ENCODE results near the gene TMEM178B.

Gene TMEM178B

DNA sequence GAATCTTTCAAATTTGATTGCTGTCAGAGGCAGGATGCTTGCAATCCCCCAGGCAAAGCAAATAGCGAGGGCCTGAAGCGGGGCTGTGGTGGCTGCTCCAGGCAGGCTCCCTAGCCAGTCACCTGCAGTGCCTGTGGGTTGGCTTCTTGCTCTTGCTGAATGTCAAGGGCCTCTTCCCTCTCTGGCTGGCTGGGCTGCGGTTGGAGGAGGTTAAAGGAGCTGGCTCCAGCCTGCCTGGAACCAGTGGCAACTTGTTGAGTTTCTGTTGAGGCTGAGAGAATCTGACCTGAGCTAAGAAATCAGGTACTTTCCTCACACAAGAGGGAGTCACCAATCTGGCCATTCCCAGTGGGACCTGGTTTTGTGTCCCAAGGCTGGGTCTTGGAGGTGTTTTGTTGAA is 134.7 kb downstream of the TMEM178B start:
- peak; percentile 41 for DNase-seq (ENCODE audit: low read depth, low spot score)
- no peak overlapping the region for H3K27ac ChIP-seq

DNA sequence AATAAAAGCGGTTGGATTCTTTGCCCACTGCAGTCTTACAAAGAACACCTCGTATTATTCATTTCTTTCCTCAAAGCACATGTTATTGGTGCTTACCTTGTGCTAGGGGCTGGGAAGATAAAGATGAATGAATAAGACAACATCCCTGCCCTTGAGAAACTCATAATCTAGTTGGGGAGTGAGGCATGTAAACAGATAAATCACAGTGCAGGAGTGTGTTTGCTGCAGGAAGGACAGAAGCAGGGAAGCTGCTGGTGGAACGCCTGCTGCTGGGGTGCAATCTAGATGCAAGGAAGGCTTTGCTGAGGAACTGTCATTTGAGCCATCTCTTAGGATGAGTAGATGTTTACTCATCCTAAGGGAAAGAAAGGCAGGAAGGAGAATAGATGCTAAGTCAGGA is 135.6 kb downstream of the TMEM178B start:
- DNase-seq (ENCODE audit: low read depth, low spot score) = no peak
- no peak overlapping the region for H3K27ac ChIP-seq

DNA sequence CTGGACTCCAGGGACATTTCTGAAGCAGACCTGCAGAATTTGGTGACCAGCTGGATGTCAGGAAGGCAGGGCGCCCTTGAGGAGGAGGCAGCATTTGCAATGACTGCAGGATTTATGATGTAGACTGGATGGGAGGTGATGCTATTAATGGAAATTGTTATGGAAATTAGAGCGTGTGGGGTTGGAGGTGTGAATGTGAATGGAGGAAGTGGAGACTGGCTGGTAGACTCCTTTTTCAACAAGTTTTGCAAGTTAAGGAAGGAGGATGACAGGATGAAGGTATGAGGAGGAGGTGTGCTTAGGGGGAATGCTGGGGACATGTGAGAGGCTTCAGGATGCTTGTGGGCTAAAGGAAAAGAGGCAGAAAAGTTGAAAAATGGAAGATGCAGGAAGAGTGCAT is 137.0 kb downstream of the TMEM178B start:
- DNase-seq (ENCODE audit: low read depth, low spot score) = no peak
- no peak overlapping the region for H3K27ac ChIP-seq

DNA sequence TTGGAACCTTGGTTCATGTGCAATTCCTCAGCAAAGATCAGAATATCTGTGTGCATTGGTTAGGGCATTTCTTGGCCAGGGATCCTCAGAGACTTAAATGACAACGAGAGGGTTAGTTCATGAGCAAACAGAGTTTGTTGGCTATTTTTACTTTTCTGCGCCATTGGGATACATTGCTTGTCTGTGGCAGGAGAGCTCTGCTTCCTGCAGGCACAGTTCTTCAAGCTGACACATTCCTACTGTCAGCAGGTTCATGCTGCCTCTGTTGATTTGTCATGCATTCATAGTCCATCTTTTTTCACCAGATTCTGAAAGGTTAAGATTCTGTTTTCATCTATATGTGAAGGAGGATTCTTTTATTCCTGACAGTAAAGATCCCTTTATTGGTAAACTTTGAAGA is 139.4 kb downstream of the TMEM178B start:
- H3K27ac ChIP-seq = no peak overlapping the region
- DNase-seq (ENCODE audit: low read depth, low spot score) = no peak

DNA sequence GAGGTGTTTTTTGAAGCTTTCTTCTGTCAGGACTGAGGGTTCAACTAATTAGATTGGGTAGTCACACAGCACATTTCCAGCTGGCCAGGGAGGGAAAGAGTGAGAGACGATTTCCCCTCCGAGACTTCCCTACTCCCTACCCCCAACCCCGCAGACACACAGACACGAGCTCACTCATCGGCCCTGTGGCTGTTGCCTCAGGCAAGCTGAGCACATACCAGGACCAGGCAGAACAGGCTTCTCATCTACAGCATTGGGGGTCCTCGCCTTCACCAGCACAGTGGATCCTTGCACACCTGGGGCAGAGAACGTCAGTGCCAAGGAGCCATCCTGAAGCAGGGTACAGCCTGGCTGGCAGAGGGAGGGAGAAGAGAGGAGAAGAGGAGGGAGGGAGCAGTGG is 144.1 kb downstream of the TMEM178B start:
- DNase-seq (ENCODE audit: low read depth, low spot score) = no peak
- no peak overlapping the region for H3K27ac ChIP-seq

DNA sequence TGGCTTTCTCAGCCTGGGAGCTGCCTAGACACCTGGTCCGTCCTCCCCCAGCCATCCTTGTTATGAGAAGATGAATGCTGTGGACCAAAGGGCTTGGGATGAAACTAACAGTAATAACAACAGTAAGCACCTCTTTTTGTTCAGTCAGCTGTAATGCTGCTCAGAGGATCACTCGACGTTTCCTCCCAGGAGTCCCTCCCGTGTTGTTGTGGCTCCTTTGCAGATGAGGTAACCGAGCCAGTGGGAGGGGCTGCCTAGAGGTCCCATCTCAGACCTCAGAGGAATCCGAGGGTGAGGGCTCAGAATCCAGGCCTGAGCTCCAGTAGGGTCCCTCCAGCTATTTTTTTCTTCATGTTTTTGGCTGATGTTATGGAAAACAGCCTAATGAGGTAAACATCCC is 145.1 kb downstream of the TMEM178B start:
- H3K27ac ChIP-seq = no peak overlapping the region

DNA sequence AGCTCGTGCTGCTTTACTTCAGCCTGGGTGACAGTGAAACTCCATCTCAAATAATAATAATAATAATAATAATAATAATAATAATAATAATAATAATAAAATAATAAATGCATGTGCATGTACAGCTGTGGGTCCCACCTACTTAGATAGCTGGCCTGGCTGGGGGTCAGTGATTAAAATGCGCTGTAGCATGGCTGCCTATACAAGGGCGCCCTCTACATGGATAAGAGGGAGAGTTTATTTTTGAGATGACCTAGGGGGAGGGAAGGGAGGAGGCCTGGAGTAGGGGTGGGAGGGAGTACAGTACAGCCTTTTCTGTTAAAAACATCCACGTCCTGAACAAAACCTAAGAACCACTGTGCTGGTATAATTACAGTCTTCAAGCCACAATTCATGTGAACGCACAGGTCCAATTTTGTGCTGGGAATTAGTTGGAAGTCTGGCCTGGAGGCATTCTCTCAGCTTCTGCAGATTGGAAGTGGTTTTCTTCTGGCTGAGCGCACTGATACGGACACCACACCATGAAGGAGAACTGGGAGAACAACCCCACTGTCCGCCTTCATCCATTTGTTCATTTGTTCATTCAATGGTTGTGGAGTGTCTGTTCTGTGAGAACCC is 146.5 kb downstream of the TMEM178B start:
- DNase-seq (ENCODE audit: low read depth, low spot score) = no peak
- H3K27ac ChIP-seq = no peak overlapping the region

More for the DNA sequence above, 145.1 kb downstream of the TMEM178B start:
- no peak for DNase-seq (ENCODE audit: low read depth, low spot score)

DNA sequence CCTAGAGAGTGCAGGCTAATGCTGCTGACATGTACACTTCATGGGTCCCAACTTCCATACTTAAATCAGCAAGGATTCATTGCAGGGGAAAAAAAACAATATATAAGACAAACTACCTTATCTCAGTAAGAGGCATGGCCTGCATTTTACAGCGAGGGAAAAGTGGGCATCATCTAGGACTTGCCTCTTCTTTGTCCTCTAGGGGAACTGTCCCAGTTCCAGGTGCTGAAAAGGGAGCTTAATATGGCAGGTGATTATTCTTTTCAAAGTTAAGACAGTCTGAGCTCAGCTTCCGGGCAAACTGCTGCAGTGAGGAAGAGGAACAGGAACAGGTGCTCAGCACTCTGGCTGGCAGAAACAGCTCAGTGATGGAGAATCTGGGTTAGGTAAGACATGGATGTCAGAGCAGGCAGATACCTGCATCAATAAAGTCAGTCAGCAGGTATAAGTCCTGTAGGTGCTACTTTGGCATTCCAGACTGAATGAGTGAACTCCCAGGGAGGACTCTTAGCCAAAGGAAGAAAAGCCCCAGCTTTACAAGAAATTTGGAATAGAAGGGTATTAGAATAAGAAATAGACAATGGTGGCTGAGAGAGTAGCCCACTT is 147.2 kb downstream of the TMEM178B start:
- H3K27ac ChIP-seq = no peak overlapping the region
- DNase-seq (ENCODE audit: low read depth, low spot score) = no peak

DNA sequence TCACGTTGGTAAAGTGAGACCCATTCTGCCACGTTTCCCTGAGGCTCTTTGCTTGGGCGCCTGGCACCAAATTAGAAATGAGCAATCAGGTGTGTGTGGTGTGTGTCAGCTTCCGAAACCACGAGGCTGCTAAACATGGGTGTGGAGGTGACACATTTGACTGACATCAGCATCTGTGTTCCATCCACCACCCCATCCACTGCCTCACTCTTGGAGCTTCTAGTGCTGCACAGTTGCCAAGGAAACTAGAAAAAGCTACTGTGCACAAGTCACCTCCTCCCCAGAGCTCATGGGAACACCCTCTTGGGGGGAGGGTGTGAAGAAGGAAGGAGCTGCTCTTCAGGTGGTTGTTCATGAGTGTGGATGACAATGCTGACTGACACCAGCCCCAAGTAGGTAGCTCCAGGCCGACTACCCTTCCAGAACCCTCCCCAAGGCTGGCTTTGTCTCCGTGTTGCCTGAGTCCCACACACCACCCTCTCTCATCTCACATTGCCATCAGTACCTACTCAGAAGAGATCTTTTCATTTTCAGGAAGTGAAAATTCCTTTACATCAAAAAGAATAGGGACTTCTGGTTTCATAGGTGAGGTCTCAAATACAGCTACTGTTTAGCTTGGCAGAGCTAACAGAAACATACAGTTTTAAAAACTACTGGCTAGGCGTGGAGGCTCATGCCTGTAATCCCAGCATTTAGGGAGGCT is 152.2 kb downstream of the TMEM178B start:
- DNase-seq (ENCODE audit: low read depth, low spot score) = no peak
- no peak overlapping the region for H3K27ac ChIP-seq

DNA sequence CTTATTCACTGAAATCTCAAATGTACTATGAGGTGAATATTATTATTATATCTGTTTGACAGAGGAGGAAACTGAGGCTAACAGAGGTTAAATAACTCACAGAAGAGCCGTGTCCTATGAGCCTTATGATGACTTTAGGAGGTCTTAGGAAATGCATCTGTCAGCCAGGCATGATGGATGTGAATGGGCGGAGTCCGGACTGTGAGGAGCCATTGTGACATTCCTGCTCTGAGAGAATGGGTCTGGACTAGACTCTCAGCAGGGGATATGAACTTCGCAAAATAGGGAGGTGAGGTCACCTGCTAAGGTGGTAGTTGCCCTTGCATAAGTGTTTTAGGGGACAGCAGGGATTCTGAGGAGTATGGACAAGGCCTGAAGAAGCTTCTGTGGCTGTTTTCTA is 153.6 kb downstream of the TMEM178B start:
- H3K27ac ChIP-seq = no peak overlapping the region
- DNase-seq (ENCODE audit: low read depth, low spot score) = no peak

DNA sequence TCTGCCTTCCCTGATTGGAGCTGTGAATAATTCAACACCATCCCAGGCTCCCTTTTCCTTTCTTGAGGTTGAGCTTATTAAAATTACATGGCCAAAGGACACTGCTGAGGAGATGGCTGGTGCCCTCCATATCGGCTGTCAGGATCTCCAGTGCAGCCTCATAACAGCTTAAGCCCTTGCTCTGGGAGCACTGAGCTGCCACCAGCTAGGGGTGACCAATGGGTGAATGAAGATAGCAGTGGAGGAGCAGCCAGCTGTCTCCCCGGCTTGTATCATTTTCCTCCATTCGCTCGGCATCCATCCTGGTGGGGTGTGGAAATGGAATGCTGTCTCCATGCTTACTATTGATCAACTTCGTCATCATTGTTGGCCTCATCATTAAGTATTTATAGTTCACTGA is 154.6 kb downstream of the TMEM178B start:
- no peak for DNase-seq (ENCODE audit: low read depth, low spot score)
- H3K27ac ChIP-seq = no peak overlapping the region

DNA sequence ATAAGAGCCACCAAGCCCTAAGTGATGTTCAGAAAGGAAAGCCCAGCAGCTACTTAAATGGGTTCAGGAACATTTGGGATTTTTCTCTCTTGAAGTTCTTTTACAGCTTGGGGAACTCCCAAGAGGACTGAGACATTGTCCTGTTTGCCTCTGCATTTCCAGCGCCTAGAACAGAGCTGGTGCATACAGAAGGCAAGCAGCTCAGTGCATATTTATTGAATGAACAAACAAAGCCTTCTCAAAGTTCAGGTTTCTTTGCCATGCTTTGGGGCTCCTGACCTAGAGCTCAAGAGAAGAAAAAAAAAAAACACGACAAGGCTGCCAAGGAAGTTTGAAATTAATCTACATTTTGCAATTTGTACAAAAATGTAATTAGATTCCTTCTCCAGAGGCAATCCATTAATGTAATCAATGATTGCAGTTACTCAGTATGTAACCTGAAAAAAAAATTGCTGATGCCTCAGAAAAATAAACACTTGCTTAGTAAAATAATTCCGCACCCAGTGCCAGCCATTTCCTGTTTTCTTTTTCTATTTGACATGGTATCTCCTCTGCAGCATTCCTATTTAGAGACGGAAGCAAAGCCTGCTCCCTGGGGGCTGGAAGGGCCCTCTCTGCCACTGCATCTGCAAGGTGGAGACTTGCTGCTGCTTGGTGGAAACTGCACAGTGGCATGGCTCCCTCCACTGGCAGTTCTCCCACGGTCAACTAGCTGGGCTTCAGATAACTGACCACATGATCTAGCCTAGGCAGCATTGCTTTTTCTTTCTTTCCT is 157.3 kb downstream of the TMEM178B start:
- H3K27ac ChIP-seq = no peak overlapping the region
- DNase-seq (ENCODE audit: low read depth, low spot score) = no peak

DNA sequence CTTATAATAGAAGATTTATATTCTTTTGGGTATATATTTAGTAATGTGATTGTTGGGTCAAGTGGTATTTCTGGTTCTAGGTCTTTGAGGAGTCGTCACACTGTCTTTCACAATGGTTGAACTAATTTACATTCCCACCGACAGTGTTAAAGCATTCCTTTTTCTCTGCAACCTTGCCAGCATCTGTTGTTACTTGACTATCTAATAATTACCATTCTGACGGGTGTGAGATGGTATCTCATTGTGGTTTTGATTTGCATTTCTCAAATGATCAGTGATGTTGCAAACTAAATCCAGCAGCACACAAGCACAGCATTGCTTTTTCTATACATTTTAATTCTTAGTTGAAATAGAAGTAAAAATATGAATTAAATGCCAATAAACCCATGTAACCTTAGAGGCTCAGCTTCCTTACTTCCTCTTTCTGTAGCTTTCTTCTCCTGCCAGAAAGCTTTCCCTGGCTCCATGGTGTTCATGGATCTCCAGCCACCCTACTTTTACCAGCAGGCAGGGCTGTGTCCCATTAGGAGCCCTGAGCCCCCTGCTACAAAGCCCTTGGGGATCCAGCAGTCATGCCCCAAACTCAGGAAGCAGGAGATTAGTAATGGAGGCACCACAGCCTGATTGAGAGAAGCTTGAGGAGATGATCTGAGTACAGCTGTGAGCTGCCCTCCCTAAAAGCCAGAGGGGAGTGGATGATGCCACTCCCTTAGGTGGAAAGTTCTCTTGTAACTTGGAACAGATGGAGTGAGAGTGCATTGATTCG is 158.6 kb downstream of the TMEM178B start:
- no peak overlapping the region for H3K27ac ChIP-seq
- no peak for DNase-seq (ENCODE audit: low read depth, low spot score)

DNA sequence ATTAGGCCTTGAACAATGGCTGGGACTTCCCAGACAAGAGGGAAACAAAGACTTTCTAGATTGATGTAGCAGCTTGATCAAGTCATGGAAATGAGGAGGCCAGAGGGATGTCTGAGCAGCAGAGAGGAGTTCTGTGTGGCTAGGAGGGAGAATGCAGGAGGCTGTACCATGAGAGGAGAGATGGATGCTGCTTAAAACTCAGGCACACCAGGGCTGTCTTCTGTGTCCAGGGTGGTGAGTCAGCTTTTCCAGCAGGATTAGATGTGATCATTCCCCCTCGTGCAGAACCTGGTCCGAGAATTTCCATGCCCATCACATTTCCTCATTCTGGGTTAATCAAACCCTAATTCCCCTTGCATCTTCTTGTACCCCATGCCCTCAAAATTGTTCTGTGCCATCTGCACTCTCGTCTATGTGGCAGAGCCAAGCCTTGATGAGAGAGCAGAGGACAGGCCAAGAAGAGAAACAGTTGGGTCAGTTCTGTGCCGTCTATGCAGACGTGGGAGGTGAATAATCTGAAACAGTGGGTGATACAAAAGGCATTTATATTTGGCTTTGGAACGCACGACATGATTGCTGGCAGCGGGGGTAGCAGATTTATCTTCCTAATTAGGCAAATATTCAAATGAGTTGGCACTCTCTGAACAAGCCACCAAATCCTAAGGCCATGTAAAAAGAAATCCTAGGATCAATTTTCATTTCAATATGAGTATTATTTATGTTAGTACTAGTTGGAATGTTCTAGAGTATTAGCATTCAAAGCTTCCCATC is 160.7 kb downstream of the TMEM178B start:
- no peak for DNase-seq (ENCODE audit: low read depth, low spot score)

DNA sequence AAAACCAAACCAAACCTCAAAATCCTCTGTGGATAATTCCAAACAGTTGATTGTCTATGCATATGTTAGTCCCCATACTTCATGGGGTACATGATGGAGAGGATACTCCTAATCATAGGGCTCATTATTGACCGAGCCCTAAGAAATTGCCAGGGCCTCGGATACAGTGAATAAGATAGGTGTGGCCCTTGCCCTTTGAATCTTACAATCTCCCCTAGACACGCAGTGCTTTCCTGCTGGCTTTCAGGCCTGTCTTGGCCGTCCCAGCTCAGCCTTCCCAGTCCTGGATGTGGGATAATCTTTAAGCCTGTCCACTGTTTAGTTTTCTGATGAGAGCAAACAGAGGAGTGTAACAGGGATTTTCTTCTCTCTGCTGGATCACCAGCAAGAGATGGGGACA is 161.8 kb downstream of the TMEM178B start:
- no peak for DNase-seq (ENCODE audit: low read depth, low spot score)
- H3K27ac ChIP-seq = no peak overlapping the region

More for the DNA sequence above, 160.7 kb downstream of the TMEM178B start:
- H3K27ac ChIP-seq = no peak overlapping the region

DNA sequence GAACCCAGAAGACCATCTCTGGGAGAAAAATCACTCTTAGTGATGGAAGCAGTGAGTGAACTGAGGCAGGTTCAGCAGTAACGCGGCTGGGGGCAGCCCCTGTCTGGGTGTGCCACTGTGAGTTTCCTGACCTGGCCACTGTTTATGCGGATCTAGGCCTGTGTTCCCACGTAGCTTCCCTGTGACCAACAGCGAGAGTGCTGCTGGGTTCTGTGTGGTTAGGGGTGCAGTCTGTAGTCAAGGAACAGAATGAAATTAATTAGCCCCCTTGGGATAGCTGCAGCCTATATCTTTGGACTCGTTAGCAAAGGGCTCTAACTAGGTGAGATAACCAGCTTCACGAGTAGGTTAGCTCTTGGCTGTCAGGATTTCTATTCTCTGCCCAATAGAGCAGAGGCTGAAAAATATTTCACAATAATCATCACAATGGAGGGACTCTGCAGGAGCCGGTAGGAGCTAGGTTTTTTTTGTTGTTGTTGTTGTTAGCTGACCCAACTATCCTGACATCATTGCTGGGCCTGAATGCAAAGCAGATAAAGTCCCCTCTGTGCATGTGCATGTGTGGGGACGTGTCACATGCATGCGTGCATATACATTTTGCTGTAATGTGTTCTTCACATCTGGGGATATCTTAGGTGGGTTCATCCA is 164.9 kb downstream of the TMEM178B start:
- H3K27ac ChIP-seq = no peak overlapping the region
- no peak for DNase-seq (ENCODE audit: low read depth, low spot score)

DNA sequence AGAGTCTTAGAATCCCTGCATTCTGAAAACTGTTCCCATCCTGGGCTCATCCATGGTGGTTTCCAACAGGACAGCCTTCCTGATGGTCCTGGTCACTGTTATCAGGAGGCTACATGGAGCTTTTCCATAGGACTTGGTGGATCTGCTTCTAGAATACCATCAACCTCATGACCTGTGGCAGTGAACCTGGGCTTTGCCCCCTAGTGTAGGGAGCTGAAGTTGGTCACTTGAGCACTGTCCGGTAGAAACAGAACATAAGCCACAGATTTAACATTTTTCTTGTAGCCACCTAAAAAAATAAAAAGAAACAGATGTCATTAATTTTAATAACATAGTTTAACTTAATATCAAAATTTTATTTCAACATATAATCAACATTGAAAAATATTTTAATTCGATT is 165.8 kb downstream of the TMEM178B start:
- no peak for DNase-seq (ENCODE audit: low read depth, low spot score)
- no peak overlapping the region for H3K27ac ChIP-seq

DNA sequence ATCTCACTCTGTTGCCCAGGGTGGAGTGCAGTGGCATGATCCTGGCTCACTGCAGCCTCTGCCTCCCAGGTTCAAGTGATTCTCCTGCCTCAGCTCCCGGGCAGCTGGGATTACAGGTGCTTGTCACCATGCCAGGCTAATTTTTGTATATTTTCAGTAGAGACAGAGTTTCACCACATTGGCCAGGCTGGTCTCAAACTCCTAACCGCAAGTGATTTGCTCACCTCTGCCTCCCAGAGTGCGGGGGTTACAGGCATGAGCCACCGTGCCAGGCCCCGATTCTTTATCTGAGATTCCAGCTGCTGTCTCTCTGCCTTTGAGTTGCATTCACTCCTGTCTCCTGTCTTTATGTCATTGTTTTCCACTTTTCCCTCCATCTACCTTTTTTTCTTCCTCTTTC is 168.7 kb downstream of the TMEM178B start:
- no peak overlapping the region for H3K27ac ChIP-seq
- no peak for DNase-seq (ENCODE audit: low read depth, low spot score)

DNA sequence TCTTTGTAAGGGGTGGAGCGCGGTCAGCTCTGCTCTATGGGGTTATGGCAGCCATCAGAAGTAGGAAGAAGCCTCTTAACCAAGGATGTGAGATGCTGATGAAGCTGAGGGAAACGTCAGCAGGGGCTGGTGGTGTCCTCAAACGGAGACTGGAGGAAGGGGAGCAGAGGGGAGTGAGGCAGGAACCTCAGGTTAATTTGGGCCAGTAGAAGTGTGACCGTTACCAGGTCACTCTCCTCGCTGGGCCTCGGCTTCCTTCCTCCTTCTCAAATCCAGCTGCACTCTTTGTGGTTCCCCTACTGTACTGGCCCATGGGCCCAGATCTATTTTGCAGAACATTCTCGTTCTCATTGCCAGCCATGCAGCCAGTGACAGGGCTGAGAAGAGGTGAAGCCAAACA is 169.5 kb downstream of the TMEM178B start:
- H3K27ac ChIP-seq = no peak overlapping the region
- DNase-seq (ENCODE audit: low read depth, low spot score) = no peak

Data from epithelial cell of prostate (primary cell).